ENCODE measurements around the gene RPSA.
"Not testable (repeated sequence)": the region's sequence is repeated elsewhere in the genome, so short reads cannot be mapped to it uniquely, and the experiment has no call there.

RPSA gene

DNA sequence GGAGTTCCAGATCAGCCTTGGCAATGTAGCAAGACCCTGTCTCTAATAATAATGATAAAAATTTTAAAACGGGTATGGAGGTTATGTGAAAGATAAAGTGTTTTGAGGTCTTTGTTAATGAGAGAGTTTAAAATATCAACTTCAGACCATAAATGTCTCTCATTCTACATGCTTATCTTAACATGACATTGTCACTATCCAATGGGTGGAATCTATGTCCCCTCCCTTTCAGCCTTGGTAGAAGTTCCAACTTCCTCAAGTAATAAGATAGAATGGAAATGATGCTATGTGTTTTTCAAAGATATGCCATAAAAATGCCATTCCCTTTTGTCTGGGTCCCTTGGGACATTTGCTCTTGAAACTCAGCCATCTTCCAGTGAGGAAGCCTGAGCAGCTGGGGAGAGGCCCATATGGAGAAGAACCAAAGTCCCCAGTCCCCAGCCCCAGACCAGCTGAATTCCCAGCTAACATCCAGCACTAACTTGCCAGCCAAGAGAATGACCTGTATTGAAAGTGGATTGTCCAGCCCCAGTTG, 17.0 kb downstream of the RPSA start:
- no peak for DNase-seq

DNA sequence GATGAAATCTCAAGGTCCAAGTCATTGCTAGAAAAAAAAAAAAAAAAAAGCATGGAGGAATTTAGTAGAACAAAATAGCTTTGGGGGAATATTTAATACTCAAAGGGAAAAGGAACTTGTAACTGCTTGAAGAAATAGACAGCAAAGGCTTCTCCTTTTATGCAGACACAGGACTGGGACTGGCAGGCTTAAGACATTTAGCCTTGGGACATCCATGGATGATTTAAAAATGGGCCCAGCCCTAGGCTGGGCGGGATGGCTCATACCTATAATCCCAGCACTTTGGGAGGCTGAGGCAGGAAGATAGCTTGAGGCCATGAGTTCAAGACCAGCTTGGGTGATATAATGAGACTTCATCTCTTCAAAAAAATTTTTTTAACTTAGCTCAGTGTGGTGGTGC, 19.8 kb downstream of the RPSA start:
- no peak for DNase-seq

DNA sequence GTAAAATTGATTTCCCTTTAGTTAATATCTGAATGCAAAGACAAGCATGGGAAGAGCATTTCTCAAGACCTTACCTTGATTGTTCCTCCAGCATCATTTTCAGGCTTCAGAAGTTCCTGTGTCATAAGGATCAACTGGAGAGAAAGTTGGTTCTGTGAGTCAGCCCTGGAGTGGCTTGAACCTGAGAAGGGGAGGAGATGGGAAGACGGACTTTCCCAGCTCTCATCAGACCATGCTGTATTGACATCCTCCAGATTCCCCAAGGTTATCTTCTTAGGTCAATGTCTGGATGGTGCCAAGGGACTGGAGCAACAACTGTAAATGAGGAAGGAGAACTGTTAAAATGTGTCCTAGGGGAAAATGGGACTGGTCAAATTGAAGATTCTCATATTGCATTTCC, 21.0 kb downstream of the RPSA start:
- no peak for DNase-seq

DNA sequence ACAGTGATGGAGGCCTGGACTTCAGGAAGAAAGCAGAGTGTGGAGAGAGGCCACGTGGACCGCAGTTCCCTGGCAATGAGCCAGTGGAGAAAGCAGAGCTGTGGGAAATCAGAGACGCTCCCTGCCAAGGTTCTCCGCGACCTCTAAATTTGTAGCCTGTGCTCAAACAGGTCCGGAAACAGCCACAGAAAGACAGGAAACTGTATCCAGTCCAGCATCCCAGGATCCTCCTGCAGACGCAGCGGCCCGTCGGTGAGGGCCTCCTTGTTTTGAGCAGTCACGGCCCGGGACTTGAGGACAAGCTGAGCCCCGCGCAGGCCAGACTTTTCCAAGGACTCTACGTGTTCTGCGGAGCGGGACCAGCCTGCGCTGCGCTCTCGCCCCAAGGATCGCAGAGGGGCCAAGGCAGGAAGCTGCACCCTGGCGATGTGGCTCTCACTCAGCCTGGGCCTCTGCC, 22.3 kb downstream of the RPSA start:
- DNase-seq = no peak

DNA sequence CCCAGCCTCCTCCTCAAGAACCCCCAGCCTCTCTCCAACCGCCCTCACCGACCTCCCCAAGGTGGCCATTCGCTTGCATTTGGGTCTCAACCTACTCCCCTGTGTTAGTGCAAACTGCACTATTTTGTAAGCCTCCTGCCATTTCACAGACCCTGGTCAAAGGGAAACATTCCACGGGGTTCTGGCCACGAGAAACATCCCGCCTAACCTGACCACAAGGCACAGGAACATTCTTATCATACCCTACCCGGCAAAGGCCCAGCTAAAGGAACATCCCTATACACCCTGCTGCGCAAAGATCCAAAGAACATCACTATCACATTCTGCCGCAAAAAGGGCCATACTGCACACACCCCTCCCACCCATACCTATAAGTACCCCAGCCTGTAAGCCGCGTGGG, 22.9 kb downstream of the RPSA start:
- no peak for DNase-seq

DNA sequence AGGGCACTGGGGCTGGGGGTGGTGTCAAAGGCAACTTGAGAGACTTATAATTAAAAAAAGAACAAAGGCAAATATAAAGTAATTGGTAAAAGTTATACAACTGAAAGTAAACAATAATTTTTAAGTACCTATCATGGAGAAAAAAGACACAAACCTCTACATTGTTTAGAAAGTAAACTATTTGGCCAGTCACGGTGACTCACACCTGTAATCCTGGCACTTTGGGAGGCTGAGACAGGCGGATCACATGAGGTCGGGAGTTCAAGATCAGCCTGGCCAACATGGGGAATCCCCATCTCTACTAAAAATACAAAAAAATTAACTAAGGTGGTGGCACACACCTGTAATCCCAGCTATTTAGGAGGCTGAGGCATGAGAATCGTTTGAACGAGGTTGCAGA, 25.8 kb downstream of the RPSA start:
- no peak for DNase-seq

DNA sequence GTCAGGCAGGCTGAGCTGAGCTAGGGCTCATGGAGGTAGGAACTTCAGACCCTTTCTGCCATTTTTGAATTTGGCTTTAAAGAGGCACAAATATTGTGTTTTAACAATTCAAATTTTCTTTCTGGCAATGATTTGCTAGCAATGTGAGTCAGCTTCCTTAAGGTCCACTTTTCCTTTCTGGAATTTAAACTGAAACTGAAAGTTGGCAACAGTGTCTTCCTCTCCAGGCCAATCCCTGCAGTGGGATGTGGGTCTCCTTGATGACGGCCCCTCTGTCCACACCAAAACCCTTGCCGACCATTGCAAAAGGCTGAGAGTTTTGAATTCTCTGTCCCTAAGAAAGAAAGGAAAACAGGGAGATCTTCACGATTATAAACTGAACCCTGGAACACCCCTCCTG, 27.1 kb downstream of the RPSA start:
- DNase-seq = no peak

DNA sequence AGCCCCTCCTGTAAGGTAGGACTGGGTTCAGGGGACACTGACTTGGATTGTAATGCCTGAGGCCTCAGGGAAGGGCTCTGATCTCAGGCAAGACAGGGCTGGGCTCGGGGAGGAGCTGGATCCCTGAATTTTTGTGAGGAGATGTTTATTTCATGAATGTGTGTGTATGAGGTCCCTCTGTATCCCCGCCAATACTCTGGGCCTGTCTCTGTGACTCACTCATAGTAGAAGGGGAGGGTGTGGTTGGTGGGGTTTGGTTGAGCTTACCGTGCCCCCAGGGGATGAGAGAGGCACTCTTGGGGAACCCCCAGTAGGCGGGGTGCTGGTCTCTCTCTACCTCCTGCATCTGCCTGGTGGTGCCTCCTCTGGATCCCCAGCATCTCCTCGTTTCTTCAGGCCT, 28.1 kb downstream of the RPSA start:
- DNase-seq = no peak

DNA sequence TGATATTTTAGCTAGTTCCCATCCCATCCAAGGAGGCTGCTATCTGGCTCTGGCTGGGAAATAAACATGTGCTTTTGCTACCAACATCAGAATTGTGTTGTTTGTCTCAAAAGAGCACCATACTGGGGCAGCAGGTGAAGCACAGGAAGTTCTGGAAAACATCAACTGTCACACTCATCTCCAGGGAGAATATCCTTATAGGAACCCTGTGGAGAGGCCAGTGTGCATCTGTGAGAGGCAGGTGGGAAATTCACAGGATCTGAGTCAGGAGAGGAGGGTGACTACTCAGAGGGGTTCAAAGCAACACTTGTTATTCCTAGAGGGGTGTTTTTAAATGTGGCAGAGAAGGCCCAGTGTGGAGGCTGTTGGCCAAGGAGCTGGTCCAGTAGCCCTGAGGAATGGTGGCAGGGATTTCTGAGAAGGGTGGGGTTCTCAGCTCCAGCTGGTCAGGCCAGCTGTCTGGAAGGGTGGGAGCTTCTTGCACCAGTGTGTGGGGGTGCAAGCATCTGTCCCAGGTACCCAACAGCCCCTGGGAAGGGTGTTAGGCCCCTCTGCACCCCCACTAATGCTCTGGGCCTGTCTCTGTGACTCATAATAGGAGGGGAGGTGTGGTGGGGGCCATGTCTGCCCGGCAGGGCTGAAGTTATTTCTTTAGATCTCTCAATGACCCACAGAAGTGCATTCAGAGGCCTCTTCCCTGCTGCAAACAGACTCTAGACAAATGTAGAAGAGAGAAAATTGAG, 28.7 kb downstream of the RPSA start:
- no peak for DNase-seq

DNA sequence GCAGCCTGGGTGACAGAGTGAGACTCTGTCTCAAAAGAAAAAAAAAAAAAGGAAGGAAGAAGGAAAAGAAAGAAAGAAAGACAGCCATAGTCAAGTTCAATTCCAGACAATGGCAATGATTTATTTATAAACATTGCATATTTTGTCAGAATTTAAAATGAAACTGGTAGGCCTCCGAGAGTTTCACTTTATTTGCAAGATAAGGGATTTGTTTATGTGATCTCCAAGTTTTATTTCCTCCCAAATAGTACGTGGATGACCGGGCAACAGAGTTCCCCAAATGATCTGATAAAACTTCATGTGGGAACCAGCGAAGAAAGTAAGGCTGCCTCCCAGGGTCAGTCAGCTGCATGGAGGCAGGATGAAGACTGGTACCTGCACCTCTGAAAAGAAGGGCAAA, 32.4 kb downstream of the RPSA start:
- DNase-seq = no peak

DNA sequence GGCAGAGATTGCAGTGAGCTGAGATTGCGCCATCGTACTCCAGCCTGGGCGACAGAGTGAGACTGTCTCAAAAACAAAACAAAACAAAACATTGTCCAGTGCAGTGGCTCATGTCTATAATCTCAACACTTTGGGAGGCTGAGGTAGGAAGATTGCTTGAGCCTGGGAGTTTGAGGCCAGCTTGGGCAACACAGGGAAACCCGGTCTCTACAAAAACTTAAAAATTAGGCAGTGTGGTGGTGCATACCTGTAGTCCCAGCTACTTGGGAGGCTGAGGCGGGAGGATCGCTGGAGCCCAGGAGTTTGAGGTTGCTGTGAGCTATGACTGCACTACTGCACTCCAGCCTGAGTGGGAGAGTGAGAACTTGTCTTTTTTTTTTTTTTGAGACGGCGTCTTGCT, 33.8 kb downstream of the RPSA start:
- no peak for DNase-seq

DNA sequence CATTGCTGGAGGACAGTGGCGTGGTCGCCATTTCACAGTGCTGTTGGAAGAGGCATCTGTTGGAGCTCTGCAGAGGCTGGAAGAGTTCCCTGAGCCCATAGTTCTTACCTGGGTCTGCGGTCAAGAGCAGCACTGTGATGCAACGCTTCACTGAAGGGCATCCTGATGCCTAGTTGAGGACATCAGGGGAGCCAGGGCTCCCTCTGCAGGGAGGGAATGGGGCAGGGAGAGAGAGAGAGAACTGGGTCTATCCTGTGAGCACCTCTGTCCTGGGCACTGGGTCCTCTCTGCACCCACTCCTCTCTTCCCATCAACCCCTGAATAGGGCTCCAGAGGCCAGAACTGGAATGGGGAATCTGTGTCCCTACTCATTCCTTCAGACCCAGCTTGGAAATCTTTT, 37.0 kb downstream of the RPSA start:
- no peak for DNase-seq

DNA sequence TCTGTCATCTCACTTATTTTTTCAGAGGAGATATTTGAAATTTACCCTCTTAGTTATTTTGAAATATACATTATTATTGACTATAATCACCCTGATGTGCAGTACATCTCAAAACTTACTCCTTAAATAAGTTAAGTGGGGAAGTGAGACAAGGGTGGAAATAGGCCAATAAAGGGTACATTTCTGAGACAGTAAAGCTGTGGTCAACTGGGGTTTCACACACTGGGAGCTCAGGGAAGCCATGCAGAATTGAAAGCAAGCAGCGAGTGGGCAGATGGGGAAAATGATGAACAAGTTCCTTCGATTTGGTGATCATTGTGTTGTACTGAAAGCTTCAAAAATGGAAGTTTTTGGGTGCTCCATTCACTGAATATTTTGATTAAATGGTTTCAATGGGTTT, 39.4 kb downstream of the RPSA start:
- no peak for DNase-seq

DNA sequence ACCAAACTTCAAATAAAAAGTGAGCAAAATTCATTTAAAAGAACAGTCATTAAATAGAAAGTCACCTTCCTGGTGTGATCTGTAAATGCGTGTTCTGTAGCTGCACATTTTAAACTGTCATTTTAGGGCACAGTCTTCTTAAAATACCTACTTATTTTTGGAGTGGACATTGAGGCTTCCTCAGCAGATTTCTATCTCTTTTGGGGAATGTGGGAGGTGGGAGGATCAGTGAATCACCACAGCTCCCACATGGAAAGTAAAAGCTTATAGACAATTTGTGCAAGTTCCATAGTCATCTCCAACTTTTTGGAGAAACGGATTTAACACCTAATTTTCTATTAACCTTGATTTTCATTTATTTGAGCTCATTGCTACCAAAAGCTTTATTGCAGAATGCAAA, 39.9 kb downstream of the RPSA start:
- no peak for DNase-seq

DNA sequence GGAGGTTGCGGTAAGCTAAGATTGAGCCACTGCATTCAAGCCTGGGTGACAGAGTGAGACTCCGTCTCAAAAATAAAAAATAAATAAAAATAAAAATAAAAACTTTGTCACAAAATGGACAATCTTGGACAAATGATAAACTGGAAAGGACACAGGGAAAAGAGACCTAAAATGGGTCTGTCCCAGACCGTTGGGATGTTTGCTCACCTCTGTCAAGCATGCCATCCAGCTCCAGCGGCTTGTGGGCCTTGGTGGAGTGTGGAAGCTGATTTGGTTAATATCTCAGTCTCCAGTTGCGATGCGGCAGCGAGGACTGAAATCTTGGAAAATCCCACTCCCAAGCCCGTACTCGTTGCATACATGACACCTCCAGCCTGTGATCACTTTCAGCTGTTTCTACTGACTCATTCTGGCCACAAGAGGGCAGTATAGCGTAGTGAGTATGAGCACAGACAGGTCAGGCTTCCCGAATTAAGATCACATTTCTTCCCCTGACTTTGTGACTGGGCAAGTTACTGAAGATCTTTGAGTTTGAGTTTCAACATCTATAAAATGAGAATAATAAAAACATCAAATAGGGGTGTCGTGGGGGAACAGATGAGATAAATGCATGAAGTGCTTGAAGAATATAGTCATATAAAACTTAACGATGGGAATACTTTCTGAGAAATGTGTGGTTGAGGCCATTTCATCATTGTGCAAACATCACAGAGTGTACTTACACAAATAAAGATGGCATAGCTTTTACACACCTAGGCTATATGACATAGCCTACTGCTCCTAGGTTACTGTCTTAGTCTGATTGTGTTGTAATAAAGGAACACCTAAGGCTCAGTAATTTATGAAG, 41.3 kb downstream of the RPSA start:
- peak; percentile 13 to 78 for DNase-seq

DNA sequence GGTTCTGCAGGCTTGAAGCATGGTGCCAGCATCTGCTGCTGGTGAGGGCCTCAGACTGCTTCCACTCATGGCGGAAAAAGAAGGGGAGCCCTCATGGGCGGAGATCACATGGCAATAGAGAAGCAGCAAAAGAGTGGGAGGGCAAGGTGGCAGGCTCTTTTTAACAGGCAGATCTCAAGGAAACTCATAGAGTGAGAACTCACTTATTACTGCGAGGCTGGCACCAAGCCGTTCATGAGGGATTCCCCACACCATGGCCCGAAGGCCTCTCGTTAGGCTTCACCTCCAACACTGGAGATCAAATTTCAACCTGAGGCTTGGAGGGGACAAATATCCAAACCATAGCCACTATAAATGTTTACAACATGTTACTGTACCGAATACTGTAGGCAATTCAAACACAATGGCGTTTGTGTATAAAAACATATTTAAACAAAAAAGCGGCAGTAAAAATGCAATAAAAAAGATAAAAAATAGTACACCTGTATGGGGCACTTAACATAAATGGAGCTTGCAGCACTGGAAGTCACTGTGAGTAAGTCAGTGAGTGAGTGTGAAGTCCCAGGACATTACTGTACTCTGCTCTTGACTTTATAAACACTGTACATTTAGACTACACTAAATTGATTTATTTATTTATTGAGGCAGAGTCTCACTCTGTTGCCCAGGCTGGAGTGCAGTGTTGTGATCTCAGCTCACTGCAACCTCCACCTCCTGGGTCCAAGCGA, 42.1 kb downstream of the RPSA start:
- DNase-seq = no peak

DNA sequence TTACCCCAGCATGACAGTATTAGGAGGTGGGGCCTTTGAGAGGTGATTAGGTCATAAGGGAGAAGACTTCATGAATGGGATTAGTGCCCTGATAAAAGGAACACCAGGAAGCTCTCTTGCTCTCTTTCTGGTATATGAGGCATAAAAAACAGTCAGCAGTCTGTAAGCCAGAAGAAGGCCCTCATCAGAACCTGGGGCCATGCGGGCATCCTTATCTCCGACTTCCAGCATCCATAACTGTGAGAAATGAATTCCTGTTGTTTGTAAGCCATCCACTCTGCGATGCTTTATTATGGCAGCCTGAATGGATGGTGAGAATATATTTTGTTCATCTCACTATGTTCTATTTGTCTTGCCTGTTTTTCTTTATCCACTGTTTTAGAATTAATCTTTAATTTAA, 43.3 kb downstream of the RPSA start:
- DNase-seq = no peak

DNA sequence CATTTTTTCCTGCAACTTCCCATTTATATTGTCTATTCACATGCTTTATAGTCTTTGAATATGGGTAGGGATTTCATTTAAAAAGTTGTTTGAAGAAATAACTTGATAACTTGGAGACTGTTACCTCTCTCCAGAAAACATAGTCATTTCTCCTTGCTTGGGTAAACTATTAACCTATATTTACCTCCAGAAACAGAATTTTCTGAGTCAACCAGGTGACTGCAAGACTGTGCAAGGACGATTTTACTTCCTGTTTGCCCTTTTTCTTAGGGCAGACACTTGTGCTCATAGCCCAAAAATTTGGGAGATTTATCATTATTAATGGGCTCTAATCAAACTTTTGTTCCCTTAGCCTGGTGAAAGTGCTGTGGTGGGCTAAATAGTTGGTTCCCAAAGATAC, 46.6 kb downstream of the RPSA start:
- DNase-seq = no peak

DNA sequence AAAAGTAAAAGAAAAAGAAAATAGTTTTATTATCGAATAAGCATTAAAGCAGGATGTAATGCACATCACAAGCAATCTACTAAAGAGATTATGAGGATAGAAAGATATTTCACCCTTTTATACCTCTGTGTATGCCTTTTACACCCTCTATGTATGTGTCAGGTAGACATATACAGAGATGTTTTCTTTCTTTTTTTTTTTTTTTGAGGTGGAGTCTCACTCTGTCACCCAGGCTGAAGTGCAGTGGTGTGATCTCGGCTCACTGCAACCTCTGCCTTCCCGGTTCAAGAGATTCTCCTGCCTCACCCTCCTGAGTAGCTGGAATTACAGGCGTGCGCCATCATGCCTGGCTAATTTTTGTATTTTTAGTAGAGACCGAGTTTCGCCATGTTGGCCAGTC, 47.4 kb downstream of the RPSA start:
- not testable (repeated sequence) for DNase-seq

DNA sequence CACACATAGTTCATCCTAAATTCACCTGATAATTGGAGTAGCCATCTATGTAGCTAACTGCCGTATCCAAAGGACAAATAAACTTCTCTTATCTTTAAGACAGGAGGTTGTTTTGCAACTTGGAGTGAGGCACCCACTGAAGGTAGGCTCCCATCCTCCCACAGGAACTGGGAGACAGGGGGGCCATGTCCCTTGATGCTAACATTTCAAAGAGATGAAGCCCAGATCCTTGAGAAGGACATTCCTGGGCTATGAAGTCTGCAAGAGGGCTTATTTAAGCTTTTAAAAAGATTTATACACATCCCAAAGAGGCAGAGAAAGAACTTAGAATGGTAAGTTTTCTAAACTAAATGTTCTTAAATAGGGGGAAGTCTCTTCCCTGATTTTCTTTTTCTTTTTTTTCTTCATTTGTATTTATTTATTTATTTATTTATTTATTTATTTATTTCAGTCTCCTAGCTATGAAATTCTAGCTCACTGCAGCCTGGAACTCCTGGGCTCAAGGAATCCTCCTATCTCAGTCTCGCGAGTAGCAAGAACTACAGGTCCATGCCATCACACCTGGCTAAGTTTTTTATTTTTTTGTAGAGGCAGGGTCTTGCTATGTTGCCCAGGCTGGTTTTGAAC, 48.2 kb downstream of the RPSA start:
- no peak for DNase-seq

DNA sequence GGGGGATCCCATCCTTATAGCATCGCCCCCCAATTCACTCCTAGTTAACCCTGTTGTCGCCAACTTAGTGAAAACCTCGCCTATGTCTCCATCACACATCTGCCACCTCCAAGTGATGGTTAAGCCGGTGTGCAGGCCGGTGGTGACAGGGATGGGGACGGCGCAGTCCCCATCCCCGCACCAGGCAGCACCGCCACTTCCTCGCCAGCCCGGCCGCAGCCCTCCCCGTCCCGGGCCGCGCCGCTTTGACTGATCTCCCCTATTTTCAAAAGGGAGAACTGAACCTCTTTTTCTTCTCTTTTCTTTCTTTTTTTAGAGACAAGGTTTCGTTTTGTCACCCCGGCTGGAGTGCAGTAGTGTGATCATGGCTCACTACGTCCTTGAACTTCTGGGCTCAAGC, 49.6 kb downstream of the RPSA start:
- no peak for DNase-seq

DNA sequence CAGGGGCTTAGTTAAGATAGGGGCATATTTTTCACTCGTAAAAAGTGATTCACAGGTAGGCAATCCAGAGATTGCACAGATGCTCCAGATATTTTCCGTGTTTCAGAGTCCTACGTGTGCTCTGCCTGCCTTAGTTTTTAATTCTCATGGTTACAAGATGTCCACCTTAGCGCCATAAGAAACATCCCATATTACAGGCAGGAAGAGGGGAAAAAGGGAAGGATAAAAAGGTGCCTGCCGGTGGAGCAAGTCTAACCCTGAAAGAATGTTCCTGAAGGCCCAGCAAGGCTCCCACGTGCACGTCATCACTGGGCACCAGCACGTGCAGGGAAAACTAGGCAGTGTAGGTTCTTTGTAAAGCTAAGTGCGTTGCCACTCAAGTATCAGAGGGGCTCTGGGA, 50.8 kb downstream of the RPSA start:
- DNase-seq = no peak

DNA sequence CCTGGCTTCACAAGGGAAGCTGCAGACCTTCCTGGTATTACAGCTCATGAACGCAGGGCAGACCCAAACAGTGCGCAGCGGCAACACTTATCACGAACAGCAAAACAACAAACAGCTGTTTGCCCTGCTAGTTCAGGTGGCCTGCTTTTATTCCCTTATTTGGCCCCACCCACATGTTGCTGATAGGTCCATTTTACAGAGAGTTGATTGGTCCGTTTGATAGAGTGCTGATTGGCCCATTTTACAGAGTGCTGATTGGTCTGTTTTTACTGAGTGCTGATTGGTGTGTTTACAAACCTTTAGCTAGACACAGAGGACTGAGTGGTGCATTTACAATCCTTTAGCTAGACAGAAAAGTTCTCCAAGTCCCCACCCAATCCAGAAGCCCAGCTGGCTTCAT, 52.1 kb downstream of the RPSA start:
- not testable (repeated sequence) for DNase-seq

Measured in NCI-H446 (cell line).